GM19025 (cell line): ENCODE measurements around the gene DSC3.
"Not testable (repeated sequence)": the region's sequence is repeated elsewhere in the genome, so short reads cannot be mapped to it uniquely, and the experiment has no call there.

Source experiments
- ATAC-seq: cut with Tn5 transposase; IDR thresholded peaks from one replicate; pipeline ENCODE4 v1.9.1; 2021; ENCODE audit warnings: mild to moderate bottlenecking, low read depth, moderate library complexity; ENCODE audit not compliant: unreplicated experiment

DSC3 gene

GRCh38 chr18:31042084-31042405 is 497 bp downstream of the DSC3 start:
- ATAC-seq, result no peak

- no peak for ATAC-seq
Observed at GRCh38 chr18:31041271-31042083, 1.1 kb downstream of the DSC3 start.

- ATAC-seq, result no peak
Observed at GRCh38 chr18:31040686-31041270, 1.8 kb downstream of the DSC3 start.

- ATAC-seq, result no peak
Observed at GRCh38 chr18:31039426-31039825, 3.1 kb downstream of the DSC3 start.

- ATAC-seq, result not testable (repeated sequence)
Observed at GRCh38 chr18:31037686-31038085, 4.9 kb downstream of the DSC3 start.

GRCh38 chr18:31034541-31034940 is 8.0 kb downstream of the DSC3 start:
- ATAC-seq, result no peak

GRCh38 chr18:31030574-31031278 is 11.8 kb downstream of the DSC3 start:
- no peak for ATAC-seq

GRCh38 chr18:31015715-31016434 is 26.7 kb downstream of the DSC3 start:
- no peak for ATAC-seq

- not testable (repeated sequence) for ATAC-seq
Observed at GRCh38 chr18:31011455-31011854, 31.1 kb downstream of the DSC3 start.

- no peak for ATAC-seq
Observed at GRCh38 chr18:31010601-31011000, 31.9 kb downstream of the DSC3 start.

GRCh38 chr18:30999887-31000628 is 42.5 kb downstream of the DSC3 start:
- no peak for ATAC-seq

- ATAC-seq, result no peak
Observed at GRCh38 chr18:30999186-30999585, 43.4 kb downstream of the DSC3 start.

GRCh38 chr18:30997223-30997622 is 45.3 kb downstream of the DSC3 start:
- ATAC-seq, result no peak

- no peak for ATAC-seq
Observed at GRCh38 chr18:30992231-30992630, 50.3 kb downstream of the DSC3 start.

GRCh38 chr18:30991397-30991796 is 51.1 kb downstream of the DSC3 start:
- ATAC-seq, result no peak

GRCh38 chr18:30989141-30989540 is 53.4 kb downstream of the DSC3 start:
- no peak for ATAC-seq

GRCh38 chr18:30988440-30988839 is 54.1 kb downstream of the DSC3 start:
- ATAC-seq, result no peak

- ATAC-seq, result no peak
Observed at GRCh38 chr18:30987467-30988241, 54.9 kb downstream of the DSC3 start.

- ATAC-seq, result no peak
Observed at GRCh38 chr18:30985753-30986152, 56.8 kb downstream of the DSC3 start.
